H9 (cell line): Measurements from ENCODE around the gene MCF2L2. TPM values are rescaled to one million over a fixed set of nuclear protein-coding genes. Genes with fewer than 3 reads are reported as not detected.

Experiments
- DNase-seq: peaks from one replicate; pipeline ENCODE4 v3.0.0-alpha.2; 2017
- H2AFZ ChIP-seq: one replicate; pipeline ENCODE4 v1.6.1; 2013; ENCODE audit warnings: mild to moderate bottlenecking, low read length, control low read depth, moderate library complexity
- H2AK5ac ChIP-seq: 2 replicates; pipeline ENCODE4 v1.6.1; 2013; ENCODE audit warnings: low read length, control low read depth, mixed read lengths; ENCODE audit not compliant: insufficient read length
- H2BK120ac ChIP-seq: one replicate; pipeline ENCODE4 v1.6.1; 2013; ENCODE audit warnings: low read depth, mild to moderate bottlenecking, low read length, control low read depth, inconsistent platforms; ENCODE audit not compliant: poor library complexity, severe bottlenecking
- H2BK12ac ChIP-seq: 2 replicates; pipeline ENCODE4 v1.6.1; 2013; ENCODE audit warnings: low read length, control low read depth, mixed read lengths, low read depth; ENCODE audit not compliant: insufficient read length
- H2BK15ac ChIP-seq: 2 replicates; pipeline ENCODE4 v1.6.1; 2013; ENCODE audit warnings: low read depth, low read length, control low read depth
- H2BK20ac ChIP-seq: one replicate; pipeline ENCODE4 v1.6.1; 2013; ENCODE audit warnings: low read depth, mild to moderate bottlenecking, low read length, control low read depth, inconsistent platforms; ENCODE audit not compliant: poor library complexity, severe bottlenecking
- H2BK5ac ChIP-seq: 2 replicates; pipeline ENCODE4 v1.6.1; 2013; ENCODE audit warnings: low read length, control low read depth, mixed read lengths; ENCODE audit not compliant: insufficient read length
- H3K14ac ChIP-seq: 2 replicates; pipeline ENCODE4 v1.6.1; 2013; ENCODE audit warnings: low read length, control low read depth; ENCODE audit not compliant: insufficient read depth
- H3K18ac ChIP-seq: 2 replicates; pipeline ENCODE4 v1.6.1; 2013; ENCODE audit warnings: low read depth, mild to moderate bottlenecking, mixed read lengths, low read length, control low read depth; ENCODE audit not compliant: insufficient read length
- H3K23ac ChIP-seq: 2 replicates; pipeline ENCODE4 v1.6.1; 2013; ENCODE audit warnings: low read length, control low read depth, mixed read lengths, low read depth; ENCODE audit not compliant: insufficient read length
- H3K23me2 ChIP-seq: 2 replicates; pipeline ENCODE4 v1.6.1; 2013; ENCODE audit warnings: low read depth, mild to moderate bottlenecking, mixed read lengths, low read length, control low read depth; ENCODE audit not compliant: insufficient read length, poor library complexity, severe bottlenecking
- H3K27ac ChIP-seq: 2 replicates; pipeline ENCODE4 v1.5.1; 2013; ENCODE audit warnings: low read length, control low read depth, mixed read lengths, low read depth; ENCODE audit not compliant: insufficient read length
- H3K27me3 ChIP-seq: 2 replicates; pipeline ENCODE4 v1.6.1; 2013; ENCODE audit warnings: low read length, control low read depth, inconsistent platforms; ENCODE audit not compliant: insufficient read depth
- H3K4ac ChIP-seq: 2 replicates; pipeline ENCODE4 v1.6.1; 2013; ENCODE audit warnings: low read depth, mild to moderate bottlenecking, control low read depth, inconsistent platforms, low read length, moderate library complexity
- H3K4me1 ChIP-seq: 2 replicates; pipeline ENCODE4 v1.6.1; 2013; ENCODE audit warnings: low read length, control low read depth, inconsistent platforms; ENCODE audit not compliant: insufficient read depth
- H3K4me2 ChIP-seq: 2 replicates; pipeline ENCODE4 v1.6.1; 2013; ENCODE audit warnings: low read length, control low read depth, mixed read lengths; ENCODE audit not compliant: insufficient read length, insufficient read depth
- H3K56ac ChIP-seq: 2 replicates; pipeline ENCODE4 v1.6.1; 2013; ENCODE audit warnings: low read depth, mild to moderate bottlenecking, mixed read lengths, low read length, control low read depth; ENCODE audit not compliant: insufficient read length
- H3K79me1 ChIP-seq: 2 replicates; pipeline ENCODE4 v1.6.1; 2013; ENCODE audit warnings: low read depth, mild to moderate bottlenecking, moderate library complexity, low read length, control low read depth, inconsistent platforms; ENCODE audit not compliant: insufficient read depth, poor library complexity, severe bottlenecking
- H3K79me2 ChIP-seq: 2 replicates; pipeline ENCODE4 v1.6.1; 2013; ENCODE audit warnings: low read length, control low read depth, inconsistent platforms; ENCODE audit not compliant: insufficient read depth
- H3K9ac ChIP-seq: 2 replicates; pipeline ENCODE4 v1.6.1; 2013; ENCODE audit warnings: low read length, control low read depth, mixed read lengths; ENCODE audit not compliant: insufficient read length; ENCODE audit errors: extremely low read depth
- H3K9me3 ChIP-seq: one replicate; pipeline ENCODE4 v1.6.1; 2013; ENCODE audit warnings: low read depth, low read length, inconsistent platforms; ENCODE audit not compliant: control insufficient read depth
- H3T11ph ChIP-seq: one replicate; pipeline ENCODE4 v1.6.1; 2013; ENCODE audit warnings: mild to moderate bottlenecking, low read length, control low read depth, inconsistent platforms
- H4K20me1 ChIP-seq: one replicate; pipeline ENCODE4 v1.6.1; 2013; ENCODE audit not compliant: control insufficient read depth, insufficient read length, insufficient read depth
- H4K5ac ChIP-seq: 2 replicates; pipeline ENCODE4 v1.6.1; 2013; ENCODE audit warnings: low read depth, mild to moderate bottlenecking, mixed read lengths, low read length, control low read depth; ENCODE audit not compliant: insufficient read length
- H4K8ac ChIP-seq: replicated peaks from 2 replicates; pipeline ENCODE4 v1.6.1; 2013; ENCODE audit warnings: low read length, control low read depth, mixed read lengths, low read depth; ENCODE audit not compliant: insufficient read length
- H4K91ac ChIP-seq: 2 replicates; pipeline ENCODE4 v1.6.1; 2013; ENCODE audit warnings: low read depth, mild to moderate bottlenecking, moderate library complexity, mixed read lengths, low read length, control low read depth; ENCODE audit not compliant: insufficient read length
- H3K27ac Mint-ChIP-seq, 3 experiments: 2 replicates in 2 of 3; 3 replicates in 1 of 3; pipeline ENCODE4 v1.8.0; 2020 to 2021; ENCODE audit warnings: mixed read lengths in 3 of 3, mild to moderate bottlenecking in 1 of 3, moderate library complexity in 1 of 3
- H3K27me3 Mint-ChIP-seq: 2 replicates; pipeline ENCODE4 v1.8.0; 2021; ENCODE audit warnings: low read depth, mild to moderate bottlenecking, moderate library complexity, mixed read lengths
- H3K36me3 Mint-ChIP-seq, 3 experiments: 2 replicates in 2 of 3; 3 replicates in 1 of 3; pipeline ENCODE4 v1.8.0; 2020 to 2021; ENCODE audit warnings: low read depth in 3 of 3, mixed read lengths in 3 of 3; ENCODE audit not compliant: insufficient read depth in 1 of 3
- H3K4me1 Mint-ChIP-seq, 2 experiments: 2 replicates each; pipeline ENCODE4 v1.8.0; 2020; ENCODE audit warnings: mixed read lengths in 2 of 2
- H3K4me3 Mint-ChIP-seq, 2 experiments: 2 replicates in 1 of 2; 3 replicates in 1 of 2; pipeline ENCODE4 v1.8.0; 2020 to 2021; ENCODE audit warnings: mild to moderate bottlenecking in 2 of 2, mixed read lengths in 2 of 2, moderate library complexity in 1 of 2
- H3K9me3 Mint-ChIP-seq, 2 experiments: 2 replicates in 1 of 2; 3 replicates in 1 of 2; pipeline ENCODE4 v1.8.0; 2020; ENCODE audit warnings: mild to moderate bottlenecking in 2 of 2, mixed read lengths in 2 of 2, moderate library complexity in 1 of 2
- WGBS: extraction: QIAGEN DNeasy Blood & Tissue Kit; methylation state at CpG from one replicate; pipeline ENCODE4 v1.1.7; 2013; ENCODE audit warnings: missing lambda C conversion rate, low lambda C conversion rate, mixed read lengths; ENCODE audit not compliant: insufficient read length; ENCODE audit errors: extremely low coverage; 5-methylcytosine and 5-hydroxymethylcytosine counted together
- total RNA-seq: library from RNA; stranded (reverse); gene quantifications from 2 replicates; pipeline ENCODE4 v1.2.1, GENCODE V29; 2021
- TF ChIP-seq, protein P1 (sequence below): fragments of 200-600 bp; sonication (generic); conservative IDR thresholded peaks from 3 replicates; pipeline ENCODE4 v1.8.0; 2021; ENCODE audit warnings: antibody characterized with exemption, mild to moderate bottlenecking

Gene MCF2L2
- total RNA-seq, 1 experiment from 2014 or later: 6.4 TPM

DNA sequence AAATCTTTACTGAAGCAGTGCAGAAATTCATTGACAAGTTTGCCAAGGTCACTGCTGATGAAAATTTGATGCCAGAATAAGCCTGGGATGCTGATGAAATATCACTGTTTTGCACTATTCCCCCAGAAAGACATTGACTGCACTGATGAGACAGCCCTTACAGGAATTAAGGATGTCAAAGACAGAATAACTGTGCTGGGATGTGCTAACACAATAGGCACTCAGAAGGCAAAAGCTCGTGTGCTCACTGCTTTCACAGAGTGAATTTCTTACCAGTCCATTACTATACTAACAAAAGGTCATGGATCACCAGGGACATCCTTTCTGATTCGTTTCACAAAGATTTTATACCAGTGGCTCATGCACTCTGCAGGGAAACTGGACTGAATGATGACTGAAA, 69.4 kb downstream of the MCF2L2 start:
- Histone ChIP-seq H2BK5ac (no peak overlapping the region), H3K56ac (no peak overlapping the region), H2AK5ac (no peak overlapping the region), H3K14ac (no peak overlapping the region), H3K9ac (no peak overlapping the region), H3K4ac (no peak overlapping the region), H4K8ac (no peak overlapping the region), H4K91ac (no peak overlapping the region), H3K23ac (no peak overlapping the region), H3K4me1 (no peaks in the 10 kb centered on the region), H2BK15ac (no peak overlapping the region), H3T11ph (no peak overlapping the region), H3K79me2 (no peaks in the 10 kb centered on the region), H2BK12ac (no peak overlapping the region), H2BK20ac (no peak overlapping the region), H4K5ac (no peak overlapping the region), H3K27ac (no peak overlapping the region), H3K79me1 (no peaks in the 10 kb centered on the region), H3K9me3 (no peaks in the 10 kb centered on the region), H3K23me2 (no peaks in the 10 kb centered on the region), H2AFZ (no peak overlapping the region), H3K27me3 (no peaks in the 10 kb centered on the region), H3K4me2 (no peak overlapping the region), H4K20me1 (no peaks in the 10 kb centered on the region), H3K18ac (no peak overlapping the region), H2BK120ac (no peak overlapping the region)
- Mint-ChIP-seq H3K9me3 (no peaks in the 10 kb centered on the region; a peak in 1 of 5 replicates), H3K36me3 (peaks cover 0 to 16% (median 3%) of the 10 kb centered on the region in 3 experiments; a peak in 4 of 7 replicates), H3K27ac (no peak overlapping the region), H3K4me1 (0 out of 4 replicates have a peak, but pooled peaks cover 0 to under 1% of the 10 kb centered on the region in 2 experiments), H3K27me3 (no peaks in the 10 kb centered on the region; the same call in 1 of the 2 replicates), H3K4me3 (no peak overlapping the region)
- no peak for DNase-seq
- TF ChIP-seq, protein P1, sequence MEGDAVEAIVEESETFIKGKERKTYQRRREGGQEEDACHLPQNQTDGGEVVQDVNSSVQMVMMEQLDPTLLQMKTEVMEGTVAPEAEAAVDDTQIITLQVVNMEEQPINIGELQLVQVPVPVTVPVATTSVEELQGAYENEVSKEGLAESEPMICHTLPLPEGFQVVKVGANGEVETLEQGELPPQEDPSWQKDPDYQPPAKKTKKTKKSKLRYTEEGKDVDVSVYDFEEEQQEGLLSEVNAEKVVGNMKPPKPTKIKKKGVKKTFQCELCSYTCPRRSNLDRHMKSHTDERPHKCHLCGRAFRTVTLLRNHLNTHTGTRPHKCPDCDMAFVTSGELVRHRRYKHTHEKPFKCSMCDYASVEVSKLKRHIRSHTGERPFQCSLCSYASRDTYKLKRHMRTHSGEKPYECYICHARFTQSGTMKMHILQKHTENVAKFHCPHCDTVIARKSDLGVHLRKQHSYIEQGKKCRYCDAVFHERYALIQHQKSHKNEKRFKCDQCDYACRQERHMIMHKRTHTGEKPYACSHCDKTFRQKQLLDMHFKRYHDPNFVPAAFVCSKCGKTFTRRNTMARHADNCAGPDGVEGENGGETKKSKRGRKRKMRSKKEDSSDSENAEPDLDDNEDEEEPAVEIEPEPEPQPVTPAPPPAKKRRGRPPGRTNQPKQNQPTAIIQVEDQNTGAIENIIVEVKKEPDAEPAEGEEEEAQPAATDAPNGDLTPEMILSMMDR: no peak
- WGBS: no CpG with 5 or more reads among the region's 2 CpGs
